Stimulated activated naive CD4-positive, alpha-beta T cell (primary cell): Measurements from ENCODE around the gene EXOC4.
"Not testable (repeated sequence)": the region's sequence is repeated elsewhere in the genome, so short reads cannot be mapped to it uniquely, and the experiment has no call there.

Source experiments
- DNase-seq, 6 experiments: peaks; one replicate each; lab custom pipeline; 2025; lab: John Stamatoyannopoulos, UW

The EXOC4 gene

DNA sequence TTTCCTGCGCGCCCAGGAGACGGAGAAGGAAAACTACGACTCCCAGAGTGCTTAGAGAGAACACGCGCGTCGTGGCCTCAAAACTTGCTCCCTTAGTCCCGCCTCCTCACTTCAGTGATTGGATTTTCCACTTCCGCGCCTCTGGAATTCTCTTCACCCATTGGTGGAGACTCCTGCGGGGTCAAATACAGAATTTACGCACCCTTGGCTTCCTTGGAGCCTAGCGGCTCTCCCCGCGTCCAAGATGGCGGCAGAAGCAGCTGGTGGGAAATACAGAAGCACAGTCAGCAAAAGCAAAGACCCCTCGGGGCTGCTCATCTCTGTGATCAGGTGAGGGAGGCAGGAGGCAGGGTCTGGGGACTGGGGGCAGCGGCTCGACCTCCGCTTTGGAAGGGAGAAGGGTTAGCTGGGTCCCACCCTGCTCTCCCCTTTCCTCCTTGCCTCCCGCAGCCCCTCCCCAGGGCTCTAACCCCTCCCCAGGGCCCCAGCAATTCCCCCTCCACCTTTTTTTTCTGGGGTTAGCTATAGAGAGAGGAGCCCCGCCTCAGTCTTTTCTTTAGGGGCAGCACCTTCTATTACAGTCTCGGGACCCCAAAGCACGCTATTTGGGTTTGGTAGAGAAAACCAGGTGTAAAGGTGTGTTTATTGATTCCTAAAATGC, at the start of gene EXOC4:
EXOC4 (plus strand) TSS at position 221 of the 661 bp plus-strand sequence.
- peak; percentile 76 to 97 (median 92) for DNase-seq

DNA sequence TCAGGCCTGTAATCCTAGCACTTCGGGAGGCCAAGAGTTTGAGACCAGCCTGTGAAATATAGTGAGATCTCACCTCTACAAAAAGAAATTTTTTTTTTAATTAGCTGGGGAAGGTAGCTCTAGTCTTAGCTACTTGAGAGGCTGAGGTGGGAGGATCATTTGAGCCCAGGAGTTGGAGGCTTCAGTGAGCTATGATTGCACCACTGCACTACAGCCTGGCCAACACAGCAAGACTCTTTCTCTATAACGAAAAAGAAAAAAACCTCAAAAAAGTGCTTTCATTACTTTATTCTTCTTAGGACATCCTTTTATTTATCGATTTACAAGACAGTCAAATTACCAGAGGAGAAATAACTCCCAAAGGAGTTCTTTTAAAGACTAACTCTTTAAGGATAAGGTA, 49.4 kb upstream of the EXOC4 start:
- no peak for DNase-seq

DNA sequence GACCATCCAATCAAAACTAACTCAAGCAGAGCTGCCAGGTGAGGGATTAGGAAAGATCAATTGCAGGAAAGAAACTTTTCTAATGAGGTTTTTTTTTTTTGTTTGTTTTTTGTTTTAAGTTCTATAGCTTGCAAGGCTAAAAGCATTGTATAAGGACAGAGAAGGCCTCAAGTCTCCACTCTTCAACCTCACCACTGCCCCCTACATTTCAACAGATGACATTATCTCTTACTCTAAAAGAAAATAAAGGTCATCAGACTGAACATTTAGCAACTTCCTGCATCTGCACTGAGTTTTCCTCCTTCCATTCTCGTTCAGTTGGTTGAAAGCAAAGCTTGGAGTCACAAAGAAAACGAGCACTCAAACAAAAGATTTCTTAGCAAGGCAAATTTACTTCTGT, 45.2 kb upstream of the EXOC4 start:
- no peak for DNase-seq

DNA sequence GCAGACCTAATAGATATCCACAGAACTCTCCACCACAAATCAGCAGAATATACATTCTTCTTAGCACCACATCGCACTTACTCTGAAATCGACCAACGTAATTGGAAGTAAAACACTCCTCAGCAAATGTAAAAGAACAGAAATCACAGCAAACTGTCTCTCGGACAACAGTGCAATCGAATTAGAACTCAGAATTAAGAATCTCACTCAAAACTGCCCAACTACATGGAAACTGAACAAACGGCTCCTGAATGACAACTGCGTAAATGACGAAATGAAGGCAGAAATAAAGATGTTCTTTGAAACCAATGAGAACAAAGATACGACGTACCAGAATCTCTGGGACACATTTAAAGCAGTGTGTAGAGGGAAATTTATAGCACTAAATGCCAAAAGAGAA, 42.1 kb upstream of the EXOC4 start:
- not testable (repeated sequence) for DNase-seq

DNA sequence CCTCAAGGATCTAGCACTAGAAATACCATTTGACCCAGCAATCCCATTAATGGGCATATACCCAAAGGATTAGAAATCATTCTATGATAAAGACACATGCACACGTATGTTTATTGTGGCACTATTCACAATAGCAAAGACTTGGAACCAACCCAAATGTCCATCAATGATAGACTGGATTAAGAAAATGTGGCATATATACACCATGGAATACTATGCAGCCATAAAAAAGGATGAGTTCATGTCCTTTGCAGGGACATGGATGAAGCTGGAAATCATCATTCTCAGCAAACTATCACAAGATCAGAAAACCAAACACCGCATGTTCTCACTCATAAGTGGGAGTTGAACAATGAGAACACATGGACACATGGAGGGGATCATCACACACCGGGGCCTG, 39.1 kb upstream of the EXOC4 start:
- DNase-seq: not testable (repeated sequence)

DNA sequence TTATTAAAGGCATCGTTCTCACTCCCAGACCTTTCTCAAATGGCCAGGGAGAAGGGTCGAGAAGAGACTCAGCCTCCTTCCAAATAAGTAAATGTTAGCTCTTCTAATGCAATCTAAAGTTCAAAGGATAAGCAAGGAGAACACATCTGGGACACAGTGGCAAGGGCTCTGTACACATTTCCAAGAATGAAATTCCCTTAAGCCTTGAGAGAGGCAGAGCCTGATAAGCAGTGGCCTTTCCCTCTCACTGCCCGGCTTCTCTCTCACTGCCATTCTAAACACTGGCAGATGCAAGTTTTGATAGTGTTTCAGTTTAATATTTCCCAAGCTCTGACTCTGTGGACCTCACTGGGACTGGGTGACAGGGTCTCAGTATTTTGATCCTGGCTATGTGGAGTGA, 35.1 kb upstream of the EXOC4 start:
- DNase-seq: no peak

DNA sequence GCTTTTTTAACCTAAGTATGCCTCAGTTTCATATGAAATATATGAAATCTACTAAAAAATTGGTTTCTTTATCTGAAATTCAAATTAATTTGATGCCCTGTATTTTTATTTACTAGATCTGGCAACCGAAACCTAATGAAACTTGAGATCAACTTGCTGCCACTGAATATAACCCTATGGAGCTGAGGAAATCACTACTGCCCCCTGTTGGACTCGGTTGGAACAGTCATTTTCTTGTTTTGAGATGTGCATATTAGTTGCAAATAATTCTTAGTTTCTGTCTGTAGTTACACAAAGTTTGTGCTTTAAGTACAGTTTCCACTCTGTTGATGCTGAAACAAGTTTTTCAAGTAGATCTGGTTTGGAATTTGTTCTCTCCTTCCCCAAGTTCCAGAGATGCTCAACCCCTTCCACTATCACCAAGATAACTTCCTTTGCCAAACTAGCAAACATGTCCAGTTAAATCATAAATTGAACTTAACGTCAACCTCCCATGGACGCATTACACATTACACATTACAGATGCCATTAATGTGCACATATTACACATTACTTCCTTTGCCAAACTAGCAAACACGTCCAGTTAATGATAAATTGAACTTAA, 22.2 kb upstream of the EXOC4 start:
- DNase-seq: peak in 5 of 6 experiments; percentile 10 to 47 (median 20)

DNA sequence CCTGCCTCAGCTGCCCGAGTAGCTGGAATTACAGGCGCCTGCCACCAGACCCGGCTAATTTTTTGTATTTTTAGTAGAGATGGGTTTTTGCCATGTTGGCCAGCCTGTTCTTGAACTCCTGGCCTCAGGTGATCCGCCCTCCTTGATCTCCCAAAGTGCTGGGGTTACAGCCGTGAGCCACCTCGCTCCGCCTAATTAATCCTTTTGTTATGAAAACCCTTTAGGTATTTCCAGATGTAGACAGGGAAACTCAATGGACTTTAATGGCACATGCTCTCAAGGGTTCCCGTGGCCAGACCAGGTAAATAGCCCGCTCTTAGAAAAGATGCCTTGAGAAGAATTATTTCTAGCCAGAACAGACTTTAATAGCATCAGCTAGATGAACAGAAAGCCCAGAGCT, 19.7 kb upstream of the EXOC4 start:
- no peak for DNase-seq

DNA sequence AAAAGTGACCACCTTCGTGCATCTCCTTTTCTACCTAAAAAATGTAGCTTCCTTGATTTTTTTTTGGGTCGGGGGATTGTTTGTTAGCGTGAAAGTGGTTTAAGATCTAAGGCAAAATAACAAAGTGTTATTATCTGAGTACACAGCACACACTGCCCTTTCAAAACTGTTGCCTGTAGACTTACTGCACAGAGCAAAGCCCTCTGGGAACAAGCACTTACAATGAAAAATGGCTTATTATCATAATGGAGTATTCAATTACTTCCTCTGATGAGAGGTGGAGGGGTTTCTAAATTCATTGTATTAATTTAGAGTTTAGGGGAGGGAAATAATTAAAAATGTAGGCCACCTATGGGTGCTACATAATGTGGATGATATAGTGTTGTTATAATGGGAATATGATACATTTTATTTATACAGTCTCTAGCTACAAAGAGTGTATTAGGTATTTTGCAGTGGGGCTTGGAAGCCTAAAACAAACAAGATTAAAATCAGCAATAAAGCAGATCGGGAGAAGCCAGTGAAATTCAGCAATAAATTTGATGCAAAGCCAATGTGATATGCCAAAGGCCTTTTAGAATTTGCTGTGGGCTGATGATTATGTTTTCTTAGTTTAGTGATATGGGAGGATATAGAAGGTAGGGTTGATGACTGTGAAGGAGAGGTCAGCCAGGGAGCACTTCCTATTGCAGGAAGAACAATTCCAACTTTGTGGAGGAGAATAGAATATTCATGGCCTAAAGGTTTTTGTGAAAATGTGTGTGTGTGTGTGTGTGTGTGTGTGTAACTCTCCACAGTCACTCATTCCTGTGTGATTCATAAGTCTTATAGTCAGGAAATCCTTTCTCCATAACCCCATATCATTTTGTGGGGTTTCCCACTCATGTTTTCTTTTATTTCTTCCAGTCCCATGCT, 17.7 kb upstream of the EXOC4 start:
- no peak for DNase-seq

DNA sequence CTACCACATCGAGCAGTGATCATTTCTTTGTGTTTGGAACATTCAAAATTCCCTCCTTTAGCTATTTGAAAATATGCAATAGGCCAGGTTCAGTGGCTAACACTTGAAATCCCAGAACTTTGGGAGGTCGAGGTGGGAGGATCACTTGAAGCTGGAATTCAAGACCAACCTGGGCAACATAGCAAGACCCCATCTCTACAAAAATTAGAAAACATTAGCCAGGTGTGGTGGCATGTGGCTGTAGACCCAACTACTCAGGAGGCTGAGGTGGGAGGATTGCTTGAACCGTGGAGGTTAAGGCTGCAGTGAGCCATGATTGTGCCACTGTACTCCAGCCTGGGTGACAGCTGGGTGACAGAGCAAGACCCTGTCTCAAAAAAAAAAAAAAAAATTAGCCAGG, 15.3 kb upstream of the EXOC4 start:
- no peak for DNase-seq

DNA sequence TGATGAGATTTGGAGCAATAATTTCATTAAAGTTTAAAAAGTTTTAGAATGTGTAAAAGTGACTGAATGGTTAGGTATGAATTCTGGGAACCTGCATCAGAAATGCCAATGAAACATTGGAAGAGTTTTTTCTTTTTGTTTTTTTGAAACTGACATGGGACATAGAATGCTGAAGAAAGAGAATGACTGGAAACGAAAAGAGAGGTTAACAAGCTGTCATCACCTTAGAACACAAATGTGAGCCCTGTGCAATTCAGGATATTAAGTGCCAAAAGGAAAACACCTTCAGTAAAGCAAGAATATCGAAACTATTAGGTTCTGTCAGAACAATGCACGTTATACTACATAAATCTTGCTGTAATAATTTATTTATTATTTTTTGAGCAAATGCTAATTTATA, 12.6 kb upstream of the EXOC4 start:
- no peak for DNase-seq

DNA sequence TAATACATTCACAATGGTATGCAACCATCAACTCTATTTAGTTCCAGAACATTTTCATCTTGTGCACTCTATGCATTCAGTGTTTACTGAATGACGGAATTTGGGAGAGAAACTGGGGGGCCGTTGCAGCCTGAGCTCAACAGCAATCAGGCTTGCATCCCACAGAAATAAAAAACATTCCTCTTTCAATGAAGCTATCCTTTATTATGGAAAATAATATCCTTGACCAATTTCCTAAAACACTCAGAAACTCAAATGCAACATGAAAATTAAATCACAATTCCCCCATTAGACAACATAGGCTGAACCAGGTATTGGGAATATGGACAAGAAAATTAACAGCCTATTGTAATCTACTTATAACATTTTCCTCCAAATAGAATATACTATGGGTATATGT, 6.3 kb upstream of the EXOC4 start:
- no peak for DNase-seq

DNA sequence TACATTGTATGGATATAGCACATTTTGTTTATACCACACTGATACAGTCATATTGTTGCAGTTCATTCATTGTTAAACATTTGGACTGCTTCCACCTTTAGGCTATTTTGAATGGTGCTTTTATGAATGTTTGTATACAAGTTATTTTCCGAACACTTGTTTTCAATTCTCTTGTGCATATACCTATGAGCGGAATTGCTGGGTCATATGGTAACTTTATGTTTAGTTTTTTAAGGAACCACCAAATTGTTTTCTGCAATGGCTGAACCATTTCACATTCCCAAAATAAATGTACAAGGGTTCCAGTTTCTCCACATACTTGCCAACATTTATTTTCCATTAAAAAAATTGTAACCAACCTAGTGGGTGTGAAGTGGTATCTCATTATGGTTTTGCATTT, 4.0 kb upstream of the EXOC4 start:
- no peak for DNase-seq

DNA sequence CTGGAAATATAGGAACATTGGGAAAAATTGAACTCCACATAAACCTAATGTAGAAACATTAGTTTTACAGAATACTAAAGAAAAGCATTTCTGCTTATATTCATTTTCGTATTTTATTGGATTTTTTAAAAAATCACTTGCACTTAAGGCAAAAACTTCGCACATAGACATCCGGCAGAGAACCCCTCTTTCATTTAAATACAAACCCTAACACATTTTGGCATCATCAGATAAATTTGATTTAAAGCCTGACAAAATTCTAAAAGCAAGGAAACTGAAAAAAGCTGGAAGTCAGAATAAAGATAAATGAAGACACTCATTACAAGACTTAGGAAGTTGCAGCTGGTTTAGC, 396 bp upstream of the EXOC4 start:
- DNase-seq: no peak

DNA sequence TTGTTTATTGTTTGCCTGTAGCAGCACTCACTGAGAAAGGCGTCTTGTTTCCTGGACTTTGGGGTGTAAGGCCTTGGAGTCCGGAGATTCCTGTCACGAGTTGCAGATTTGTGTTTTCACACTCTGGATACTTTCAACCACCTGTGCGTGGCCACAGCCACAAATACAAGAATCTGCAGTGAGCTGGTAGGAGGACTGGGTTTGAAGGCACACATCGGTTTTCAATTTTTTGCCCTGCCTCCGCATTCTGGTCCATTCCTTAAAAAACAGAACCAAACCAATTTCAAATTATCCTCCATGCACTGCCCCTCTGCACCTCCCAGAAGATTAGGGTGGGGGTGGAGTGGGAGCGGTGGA, 619 bp downstream of the EXOC4 start:
- no peak for DNase-seq

DNA sequence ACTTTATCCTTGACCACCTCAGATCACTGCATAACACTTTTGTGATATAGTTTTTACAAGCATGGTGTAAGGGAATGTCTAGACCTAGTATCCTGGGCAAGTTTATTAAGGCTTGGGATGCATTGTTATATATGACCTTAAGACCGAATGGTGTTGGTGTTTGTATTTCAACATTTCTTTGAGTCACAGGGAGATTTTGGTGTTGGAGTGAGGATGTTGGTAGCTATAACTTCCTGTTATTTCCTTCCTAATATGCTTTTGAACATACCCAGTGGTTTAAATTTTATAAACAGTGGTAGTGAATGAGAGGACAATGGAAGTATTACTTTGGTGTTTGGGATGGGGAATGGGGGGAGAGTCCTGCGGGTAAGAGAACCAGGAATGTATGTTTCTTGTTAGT, 2.6 kb downstream of the EXOC4 start:
- no peak for DNase-seq

DNA sequence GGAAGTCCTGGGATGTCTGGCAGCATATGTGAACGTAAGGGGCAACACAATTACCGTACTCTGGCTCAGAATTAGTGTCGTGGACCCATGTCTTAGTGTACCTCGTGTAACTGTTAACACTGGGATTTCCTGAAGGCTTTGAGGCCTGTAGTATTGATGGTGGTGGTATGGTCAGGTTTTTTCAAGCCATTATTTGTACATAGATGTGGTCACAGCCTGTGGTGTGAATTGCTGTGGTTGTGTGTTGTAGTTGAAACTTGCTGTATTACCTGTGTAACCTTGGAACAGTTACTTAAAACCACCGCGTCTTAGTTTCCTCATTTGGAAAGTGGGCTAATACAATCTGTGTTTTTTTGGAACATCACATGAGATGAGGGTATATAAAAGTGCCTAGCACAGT, 5.3 kb downstream of the EXOC4 start:
- DNase-seq: no peak

DNA sequence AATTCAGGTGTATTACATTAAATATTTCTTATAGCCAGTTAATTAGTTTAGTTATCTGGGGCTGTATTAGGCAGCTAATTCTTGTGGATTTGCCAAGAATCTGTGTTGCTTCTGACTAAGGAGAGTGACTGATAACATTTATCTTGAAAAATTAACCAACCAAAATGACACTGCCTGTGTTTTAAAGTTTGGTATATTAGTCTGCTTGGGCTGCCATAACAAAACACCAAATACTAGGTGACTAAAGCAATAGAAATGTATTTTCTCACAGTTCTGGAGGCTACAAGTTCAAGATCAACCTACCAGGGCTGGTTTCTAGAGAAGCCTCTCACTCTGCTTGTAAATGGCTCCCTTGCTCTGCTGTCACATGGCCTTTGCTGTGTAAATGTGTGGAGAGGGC, 12.9 kb downstream of the EXOC4 start:
- DNase-seq: no peak

DNA sequence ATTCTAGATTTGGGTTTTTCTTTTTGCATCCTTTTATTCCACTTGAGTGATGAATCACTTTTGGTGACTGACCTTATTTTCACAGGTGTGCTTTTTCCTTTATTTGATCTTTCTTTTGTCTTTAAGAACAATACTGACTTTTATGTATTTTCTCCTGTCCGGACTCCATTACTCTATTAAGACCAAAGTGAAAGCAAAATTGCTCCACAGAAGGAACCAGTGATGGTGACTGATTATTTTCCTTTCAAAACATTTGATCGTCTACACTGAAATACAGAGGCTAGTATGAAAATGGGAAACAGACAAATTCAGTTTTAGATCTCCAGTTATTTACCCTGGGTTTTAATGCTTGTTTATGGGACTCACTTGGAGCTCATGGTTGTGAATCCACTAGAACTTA, 15.5 kb downstream of the EXOC4 start:
- no peak for DNase-seq

DNA sequence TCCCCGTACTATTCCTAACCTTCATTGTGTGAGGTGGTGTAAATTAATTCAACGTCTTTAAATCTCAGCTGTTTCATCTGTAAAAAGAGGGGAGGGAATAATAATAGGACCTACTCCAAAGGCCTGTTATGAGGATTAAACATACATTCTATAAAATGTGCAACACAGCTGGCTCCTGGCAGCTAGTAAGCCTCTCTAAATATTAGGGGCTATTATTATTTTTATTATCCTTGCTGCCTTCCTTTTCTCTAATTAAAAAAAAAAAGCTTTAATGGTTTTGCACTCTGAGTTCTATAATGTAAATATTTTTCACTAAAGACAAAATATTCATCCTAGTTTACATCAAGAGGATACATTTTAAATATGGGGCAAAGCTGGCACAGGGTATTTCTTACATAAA, 19.5 kb downstream of the EXOC4 start:
- DNase-seq: no peak

DNA sequence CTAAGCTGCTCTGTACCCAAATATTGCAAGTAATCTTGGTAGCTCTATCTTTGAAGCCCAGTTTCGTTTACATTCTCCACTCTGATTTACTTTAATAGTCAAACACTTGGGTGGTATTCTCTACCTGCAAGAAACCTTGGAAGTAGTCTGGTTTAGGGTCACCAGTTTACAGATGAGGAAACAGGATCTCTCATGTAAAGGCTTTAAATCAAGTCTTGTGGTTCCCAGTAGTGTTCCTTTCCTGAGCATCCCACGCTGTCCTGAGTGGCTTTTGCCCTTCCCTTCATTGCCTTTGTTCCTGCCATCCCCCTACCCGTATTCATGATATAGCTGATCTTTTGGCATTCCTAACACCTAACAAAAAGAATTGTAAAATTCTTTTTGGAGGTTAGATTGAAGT, 20.3 kb downstream of the EXOC4 start:
- no peak for DNase-seq

DNA sequence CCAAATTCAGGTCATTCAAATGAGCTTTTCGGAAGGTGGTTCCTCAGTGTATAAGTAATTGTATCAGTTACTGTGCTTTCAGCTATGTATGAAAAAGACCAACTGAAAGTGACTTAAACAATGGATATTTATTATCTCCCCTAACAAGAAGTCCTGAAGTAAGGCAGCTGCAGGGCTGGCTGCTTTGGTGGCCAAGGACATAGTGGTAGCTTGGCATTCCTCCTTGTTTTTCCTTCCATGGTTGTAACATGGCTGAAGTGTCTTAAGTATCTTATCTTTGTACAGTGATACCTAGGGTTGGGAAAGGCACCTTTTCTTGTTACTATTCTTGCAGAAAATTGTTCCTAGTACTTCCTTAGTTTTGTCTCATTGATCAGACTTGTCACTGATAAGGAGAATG, 21.4 kb downstream of the EXOC4 start:
- DNase-seq: no peak

DNA sequence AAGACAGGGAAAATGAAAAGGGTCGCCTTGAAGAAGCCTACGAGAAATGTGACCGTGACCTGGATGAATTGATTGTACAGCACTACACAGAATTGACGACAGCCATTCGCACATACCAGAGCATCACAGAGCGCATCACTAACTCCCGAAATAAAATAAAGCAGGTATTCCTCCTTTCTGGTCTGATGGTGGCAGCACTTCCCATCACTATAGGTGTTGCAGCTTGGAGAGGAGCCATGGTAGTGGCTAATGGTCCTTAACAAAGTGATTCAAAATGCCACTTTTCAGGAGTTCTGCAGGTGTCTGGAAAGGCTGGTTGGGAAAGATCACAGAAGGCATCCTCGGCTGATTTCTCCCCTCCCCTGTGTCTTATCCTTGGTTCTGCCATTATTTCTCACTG, 22.1 kb downstream of the EXOC4 start:
- no peak for DNase-seq
